Stomach (tissue), 9 donors: ENCODE results near the gene KLHL40. TPM values are rescaled to one million over a fixed set of nuclear protein-coding genes. Genes with fewer than 3 reads are reported as not detected.

Experiments
- DNase-seq, 2 donors: peaks; one replicate each; pipeline versions ENCODE4 v3.0.0 to v3.0.0-alpha.2; 2013 to 2019
- H3K27ac ChIP-seq, 5 donors: fragments of 200-600 bp in 4 of 5; sonication (generic) in 4 of 5; one replicate each; pipeline ENCODE4 v1.5.1; 2013 to 2019; ENCODE audit warnings: mild to moderate bottlenecking in 1 of 5, moderate library complexity in 1 of 5
- H3K27me3 ChIP-seq, 3 donors: fragments of 200-600 bp; sonication (generic); one replicate each; pipeline ENCODE4 v1.5.1; 2017 to 2019; ENCODE audit warnings: mixed run types in 1 of 3
- H3K36me3 ChIP-seq, 4 donors: fragments of 200-600 bp; sonication (generic); 1 replicate in 3 of 4; 2 replicates in 1 of 4; pipeline ENCODE4 v1.5.1; 2016 to 2019
- H3K4me1 ChIP-seq, 4 donors: fragments of 200-600 bp; sonication (generic); one replicate each; pipeline ENCODE4 v1.5.1; 2016 to 2019
- H3K4me3 ChIP-seq, 4 donors: fragments of 200-600 bp; sonication (generic) in 3 of 4; one replicate each; pipeline ENCODE4 v1.5.1; 2016 to 2019; ENCODE audit warnings: mild to moderate bottlenecking in 1 of 4
- H3K9me3 ChIP-seq, 4 donors: fragments of 200-600 bp; sonication (generic); one replicate each; pipeline ENCODE4 v1.5.1; 2016 to 2019
- CTCF ChIP-seq, 7 experiments: fragments of 450-650 bp in 4 of 7; fragments of 200-600 bp in 3 of 7; sonication (generic) in 3 of 7; IDR thresholded peaks; one replicate each; pipeline ENCODE4 v1.5.1; 2016 to 2019; ENCODE audit warnings: antibody characterized with exemption in 7 of 7, control low read depth in 2 of 7, mild to moderate bottlenecking in 1 of 7
- EP300 ChIP-seq: sonication (generic); formaldehyde crosslinking; IDR thresholded peaks from one replicate; pipeline ENCODE4 v1.6.1; 2017; ENCODE audit warnings: antibody characterized with exemption
- POLR2A ChIP-seq, 4 donors: fragments of 450-650 bp; IDR thresholded peaks; one replicate each; pipeline ENCODE4 v1.6.1; 2016; ENCODE audit warnings: antibody characterized with exemption in 4 of 4, control low read depth in 2 of 4, mild to moderate bottlenecking in 1 of 4, moderate library complexity in 1 of 4
- POLR2AphosphoS5 ChIP-seq, 3 donors: sonication (generic); formaldehyde crosslinking; IDR thresholded peaks; one replicate each; pipeline ENCODE4 v1.6.1; 2016; ENCODE audit warnings: antibody characterized with exemption in 3 of 3
- WGBS, 5 donors: extraction: QIAGEN DNeasy Blood & Tissue Kit in 3 of 5; methylation state at CpG; one replicate each; pipeline versions ENCODE4 v1.1.5 to v1.1.7; 2013 to 2018; 5-methylcytosine and 5-hydroxymethylcytosine counted together
- intact Hi-C: fragments of 100-400 bp; cut with DNase I; formaldehyde crosslinking; loops from one replicate; pipeline ENCODE4 v1.15.1; 2023; ENCODE audit warnings: low total_unique reads
- polyA plus RNA-seq, 3 donors: library from polyadenylated mRNA; stranded (reverse); fragments of 200-250 nt; gene quantifications; one replicate each; pipeline ENCODE4 v1.2.3, GENCODE V29; 2013
- total RNA-seq, 5 donors: library from RNA; depleted of rRNA; stranded (reverse); fragments of >200 nt; gene quantifications; one replicate each; pipeline versions ENCODE4 v1.1.0 to v1.2.3, GENCODE V29; 2014 to 2016
- donor health status: healthy with polysubstance abuse.
- donor health status: Bipolar disorder and iron deficiency.
- donor health status: healthy.

The KLHL40 gene
- total and polyA plus RNA-seq, 8 donors, result 0.05 to 2.0 (median 0.18) TPM; not detected in 5

DNA sequence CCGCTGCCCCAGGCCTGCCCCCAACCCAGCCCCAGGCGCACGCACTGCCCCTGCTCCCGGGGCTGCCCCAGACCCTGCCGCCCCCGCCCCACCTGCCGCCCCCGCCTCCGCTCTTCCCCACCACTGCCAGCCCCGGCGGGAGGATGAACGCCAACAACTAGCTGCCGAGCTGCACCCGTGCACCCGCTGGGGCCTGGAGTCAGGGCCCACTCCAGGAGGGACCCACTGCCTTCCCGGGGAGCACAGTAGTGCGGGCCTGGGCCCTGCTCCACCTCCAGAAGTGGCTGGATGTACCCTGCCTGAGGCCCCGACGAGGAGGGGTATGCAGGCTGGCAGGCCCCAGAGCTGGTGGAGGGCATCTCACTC is 20.9 kb upstream of the KLHL40 start:
- DNase-seq, result no peak
- peak overlapping the region in 1 of 5 donors; percentile 24 for H3K27ac ChIP-seq
- WGBS, 5 donors, result 75 to 91% (median 77%) methylated on average over 2 to 19 of the region's 19 CpGs
- H3K9me3 ChIP-seq, result no peaks in the 10 kb centered on the region
- H3K4me3 ChIP-seq, result no peak overlapping the region
- intact Hi-C loops, result no loop called here
- H3K27me3 ChIP-seq, result no peaks in the 10 kb centered on the region
- H3K4me1 ChIP-seq, result peaks cover 10 to 50% (median 28%) of the 10 kb centered on the region in 4 donors
- TF ChIP-seq POLR2AphosphoS5 (IDR thresholded peaks at IDR 0.05), result no peak
- no peak for TF ChIP-seq EP300
- no peak for TF ChIP-seq CTCF (IDR thresholded peaks at IDR 0.05)
- TF ChIP-seq POLR2A (IDR thresholded peaks at IDR 0.05), result no peak
- H3K36me3 ChIP-seq, result peaks cover 0 to 40% (median 19%) of the 10 kb centered on the region in 4 donors

DNA sequence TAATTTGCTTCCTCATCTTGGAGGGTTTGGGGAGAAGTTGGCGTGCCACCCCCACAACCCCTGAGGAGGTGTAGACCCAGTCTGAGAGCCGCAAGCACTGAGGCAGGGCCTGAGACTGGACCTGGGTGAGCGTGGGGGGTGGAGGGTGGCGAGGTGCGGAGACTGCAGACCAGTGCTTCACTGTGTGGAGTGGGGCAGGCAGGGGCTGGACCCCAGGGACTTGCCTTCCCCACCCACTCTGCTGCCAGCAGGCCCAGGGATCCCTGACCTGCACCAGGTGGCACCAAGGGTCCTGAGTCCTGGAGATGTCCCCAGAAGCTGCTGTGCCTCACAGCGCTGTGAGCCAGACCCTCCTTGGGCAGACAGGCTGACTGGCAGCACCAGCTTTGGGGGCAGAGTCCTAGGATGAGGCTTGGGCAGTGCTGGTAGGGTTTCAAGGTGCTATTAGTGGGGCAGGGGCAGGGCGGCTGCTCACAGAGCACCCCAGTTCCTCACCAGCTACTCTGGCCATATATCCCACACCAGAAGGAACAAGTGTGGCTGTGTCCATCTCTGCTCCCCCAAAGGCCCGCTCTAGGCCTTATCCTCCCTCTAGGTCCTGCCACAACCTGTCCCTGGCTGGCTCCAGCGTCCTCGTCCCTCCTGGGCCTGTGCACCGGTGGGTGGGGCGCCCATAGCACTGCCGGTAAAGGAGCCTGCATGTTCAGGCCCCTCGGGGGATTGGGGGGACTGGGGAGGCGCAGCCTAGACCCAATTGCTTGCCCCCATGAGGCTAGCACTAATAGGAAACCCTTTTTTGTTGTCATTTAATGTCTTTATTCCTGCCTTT is 20.1 kb upstream of the KLHL40 start:
- TF ChIP-seq EP300 (no peak), POLR2AphosphoS5 (IDR thresholded peaks at IDR 0.05) (no peak), POLR2A (IDR thresholded peaks at IDR 0.05) (no peak)
- Histone ChIP-seq H3K4me1 (peaks cover 7 to 41% (median 24%) of the 10 kb centered on the region in 4 donors), H3K27me3 (no peaks in the 10 kb centered on the region), H3K9me3 (no peaks in the 10 kb centered on the region), H3K36me3 (peaks cover 0 to 32% (median 10%) of the 10 kb centered on the region in 4 donors), H3K27ac (peak overlapping the region in 1 of 5 donors; percentile 24), H3K4me3 (no peak overlapping the region)
- 75 to 81% (median 79%) methylated on average over 14 to 15 of the region's 15 CpGs for WGBS, 5 donors
- no peak for DNase-seq
- intact Hi-C loops, result no loop called here

DNA sequence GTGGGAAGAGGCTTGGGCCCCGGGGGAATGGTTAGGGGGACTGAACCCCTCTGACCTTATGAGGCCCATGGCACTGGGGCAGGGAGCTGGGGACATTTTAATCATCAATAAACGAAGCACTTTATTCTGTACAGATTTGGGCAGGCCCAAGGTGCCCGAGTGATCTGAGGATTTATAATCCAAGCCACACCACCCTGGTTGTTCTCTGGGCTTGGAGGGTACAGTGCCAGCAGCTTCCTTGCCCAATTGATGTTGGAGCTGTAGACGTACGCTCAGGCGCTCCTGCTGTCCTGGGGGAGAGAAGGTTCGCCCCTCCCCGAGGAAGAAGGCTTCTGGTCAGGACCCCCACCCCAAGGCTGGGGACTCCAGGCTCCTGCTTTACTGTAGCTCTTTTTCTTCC is 19.3 kb upstream of the KLHL40 start:
- H3K9me3 ChIP-seq, result no peaks in the 10 kb centered on the region
- 53 to 75% (median 67%) methylated on average over 6 to 8 of the region's 8 CpGs for WGBS, 5 donors
- H3K36me3 ChIP-seq, result peaks cover 0 to 24% (median 6%) of the 10 kb centered on the region in 4 donors
- peak overlapping the region in 2 of 5 donors; percentile 17 to 62 for H3K27ac ChIP-seq
- peaks cover 7 to 38% (median 21%) of the 10 kb centered on the region in 4 donors for H3K4me1 ChIP-seq
- intact Hi-C loops, result no loop called here
- TF ChIP-seq EP300 (no peak), CTCF (IDR thresholded peaks at IDR 0.05) (no peak), POLR2A (IDR thresholded peaks at IDR 0.05) (no peak), POLR2AphosphoS5 (IDR thresholded peaks at IDR 0.05) (no peak)
- no peaks in the 10 kb centered on the region for H3K27me3 ChIP-seq
- DNase-seq, result no peak
- H3K4me3 ChIP-seq, result no peak overlapping the region

- DNase-seq, result no peak
- H3K36me3 ChIP-seq, result peaks cover 0 to 20% (median 3%) of the 10 kb centered on the region in 4 donors
- H3K27me3 ChIP-seq, result no peaks in the 10 kb centered on the region
- intact Hi-C loops, result no loop called here
- TF ChIP-seq EP300 (no peak), CTCF (IDR thresholded peaks at IDR 0.05) (no peak), POLR2AphosphoS5 (IDR thresholded peaks at IDR 0.05) (no peak), POLR2A (IDR thresholded peaks at IDR 0.05) (no peak)
- 68 to 89% (median 75%) methylated on average over 4 of the region's 4 CpGs for WGBS, 5 donors
- H3K9me3 ChIP-seq, result no peaks in the 10 kb centered on the region
- H3K4me3 ChIP-seq, result no peak overlapping the region
- H3K27ac ChIP-seq, result peak overlapping the region in 2 of 5 donors; percentile 17 to 62
- peaks cover 7 to 38% (median 21%) of the 10 kb centered on the region in 4 donors for H3K4me1 ChIP-seq
These were observed 18.7 kb upstream of the KLHL40 start for GRCh38 chr3:42666577-42666998.
